HepG2 (cell line): ENCODE results near the gene GOLT1A. TPM values are rescaled to one million over a fixed set of nuclear protein-coding genes. Genes with fewer than 3 reads are reported as not detected.

Experiments
- CAMTA2 ChIP-seq: sonication (generic); formaldehyde crosslinking; IDR thresholded peaks from 2 replicates; pipeline ENCODE4 v1.4.0; 2020; ENCODE audit warnings: mild to moderate bottlenecking, missing genetic modification reagents, borderline replicate concordance
- HOXA7 ChIP-seq: sonication (generic); formaldehyde crosslinking; IDR thresholded peaks from 2 replicates; pipeline ENCODE4 v1.8.1; 2022; ENCODE audit warnings: mild to moderate bottlenecking, missing genetic modification reagents, moderate library complexity
- IRX3 ChIP-seq: sonication (generic); formaldehyde crosslinking; IDR thresholded peaks from 2 replicates; pipeline ENCODE4 v1.8.1; 2023; ENCODE audit warnings: mild to moderate bottlenecking, low read depth, missing genetic modification reagents, borderline replicate concordance
- NCOA2 ChIP-seq: sonication (generic); formaldehyde crosslinking; IDR thresholded peaks from 2 replicates; pipeline ENCODE4 v1.8.0; 2022; ENCODE audit warnings: inconsistent platforms
- NCOR1 ChIP-seq: fragments of 200-600 bp; sonication (generic); IDR thresholded peaks from 2 replicates; pipeline ENCODE4 v1.7.0; 2017; ENCODE audit warnings: antibody characterized with exemption, low read length, borderline replicate concordance
- ZNF224 ChIP-seq: sonication (generic); formaldehyde crosslinking; IDR thresholded peaks from 2 replicates; pipeline ENCODE4 v1.5.0; 2020; ENCODE audit warnings: mild to moderate bottlenecking, missing genetic modification reagents
- ZNF557 ChIP-seq: sonication (generic); formaldehyde crosslinking; IDR thresholded peaks from 2 replicates; pipeline ENCODE4 v1.4.0; 2020; ENCODE audit warnings: missing genetic modification reagents
- ZSCAN12 ChIP-seq: sonication (generic); formaldehyde crosslinking; IDR thresholded peaks from 2 replicates; pipeline ENCODE4 v1.9.0; 2021; ENCODE audit warnings: mild to moderate bottlenecking, missing genetic modification reagents
- ZSCAN30 ChIP-seq: sonication (generic); formaldehyde crosslinking; IDR thresholded peaks from 2 replicates; pipeline ENCODE4 v1.5.0; 2020; ENCODE audit warnings: mild to moderate bottlenecking, missing genetic modification reagents
- polyA plus RNA-seq, 8 experiments: library from polyadenylated mRNA; depleted of rRNA in 3 of 8; stranded (reverse) in 7 of 8; unstranded in 1 of 8; fragments of >200 nt; fragmentation: Illumina TruSeq in 4 of 8; extraction: Trizol in 4 of 8; gene quantifications; 2 replicates each; pipeline versions ENCODE4 v1.2.1 to v1.2.3, GENCODE V29; 2011 to 2016; ENCODE audit warnings: low read depth in 4 of 8, missing spikeins in 1 of 8, mixed read lengths in 1 of 8; ENCODE audit not compliant: insufficient read depth in 1 of 8
- total RNA-seq, 5 experiments: library from RNA; depleted of rRNA; stranded (reverse); fragments of >200 nt; fragmentation: Illumina TruSeq; extraction: Trizol; gene quantifications; 2 replicates each; pipeline ENCODE4 v1.2.3, GENCODE V29; 2016; ENCODE audit warnings: low read depth in 1 of 5
- TF ChIP-seq, protein P1 (sequence below): sonication (generic); formaldehyde crosslinking; IDR thresholded peaks from 2 replicates; pipeline ENCODE4 v1.5.1; 2020; ENCODE audit warnings: missing genetic modification reagents, mild to moderate bottlenecking, borderline replicate concordance
- TF ChIP-seq, protein P2 (sequence below): sonication (generic); formaldehyde crosslinking; IDR thresholded peaks from 2 replicates; pipeline ENCODE4 v1.4.0; 2020; ENCODE audit warnings: missing genetic modification reagents, mild to moderate bottlenecking, borderline replicate concordance
- TF ChIP-seq, protein P3 (sequence below): sonication (generic); formaldehyde crosslinking; IDR thresholded peaks from 2 replicates; pipeline ENCODE4 v1.4.0; 2020; ENCODE audit warnings: missing genetic modification reagents
- TF ChIP-seq, protein P4 (sequence below): sonication (generic); formaldehyde crosslinking; IDR thresholded peaks from 2 replicates; pipeline ENCODE4 v1.8.1; 2023; ENCODE audit warnings: mild to moderate bottlenecking, missing genetic modification reagents
- TF ChIP-seq, protein P5 (sequence below): sonication (generic); formaldehyde crosslinking; IDR thresholded peaks from 2 replicates; pipeline ENCODE4 v1.9.0; 2021; ENCODE audit warnings: mild to moderate bottlenecking, missing genetic modification reagents

GOLT1A gene
- total and polyA plus RNA-seq, 2 of the 13 experiments (the other 11 are each of a cell fraction or from before 2014, with no cell fraction given): 25.8 to 28.0 TPM

DNA sequence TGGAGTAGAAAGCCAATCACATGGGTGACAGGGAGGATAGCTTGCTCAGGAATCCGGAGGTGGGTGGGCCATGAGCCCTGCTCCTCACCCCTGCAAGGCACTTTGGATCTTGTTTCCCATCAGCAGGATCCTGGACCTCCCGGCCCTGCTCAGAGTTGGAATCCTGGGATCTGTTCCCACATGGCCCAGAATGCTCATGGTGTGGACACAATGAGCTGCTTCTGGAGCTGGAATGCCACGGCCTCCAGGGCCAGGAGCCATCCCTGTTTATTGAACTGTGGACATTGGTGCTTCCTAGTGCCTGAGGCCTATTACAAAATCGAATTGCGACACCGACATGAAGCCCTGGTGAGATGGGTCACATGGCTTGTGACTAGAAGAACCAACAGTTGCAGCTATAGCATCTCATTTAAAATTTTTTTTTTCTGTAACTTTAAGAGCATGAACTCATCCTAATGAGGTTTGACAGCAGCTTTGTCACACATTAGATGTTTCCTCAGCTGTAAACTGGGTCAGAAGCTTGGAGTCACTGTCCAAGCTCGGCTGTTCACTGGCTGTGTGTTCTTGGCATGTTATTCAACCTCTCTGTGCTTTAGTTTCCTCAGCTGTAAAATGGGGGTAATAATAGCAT lies 40.4 kb upstream of the GOLT1A start (continued):
- TF ChIP-seq, protein P1, sequence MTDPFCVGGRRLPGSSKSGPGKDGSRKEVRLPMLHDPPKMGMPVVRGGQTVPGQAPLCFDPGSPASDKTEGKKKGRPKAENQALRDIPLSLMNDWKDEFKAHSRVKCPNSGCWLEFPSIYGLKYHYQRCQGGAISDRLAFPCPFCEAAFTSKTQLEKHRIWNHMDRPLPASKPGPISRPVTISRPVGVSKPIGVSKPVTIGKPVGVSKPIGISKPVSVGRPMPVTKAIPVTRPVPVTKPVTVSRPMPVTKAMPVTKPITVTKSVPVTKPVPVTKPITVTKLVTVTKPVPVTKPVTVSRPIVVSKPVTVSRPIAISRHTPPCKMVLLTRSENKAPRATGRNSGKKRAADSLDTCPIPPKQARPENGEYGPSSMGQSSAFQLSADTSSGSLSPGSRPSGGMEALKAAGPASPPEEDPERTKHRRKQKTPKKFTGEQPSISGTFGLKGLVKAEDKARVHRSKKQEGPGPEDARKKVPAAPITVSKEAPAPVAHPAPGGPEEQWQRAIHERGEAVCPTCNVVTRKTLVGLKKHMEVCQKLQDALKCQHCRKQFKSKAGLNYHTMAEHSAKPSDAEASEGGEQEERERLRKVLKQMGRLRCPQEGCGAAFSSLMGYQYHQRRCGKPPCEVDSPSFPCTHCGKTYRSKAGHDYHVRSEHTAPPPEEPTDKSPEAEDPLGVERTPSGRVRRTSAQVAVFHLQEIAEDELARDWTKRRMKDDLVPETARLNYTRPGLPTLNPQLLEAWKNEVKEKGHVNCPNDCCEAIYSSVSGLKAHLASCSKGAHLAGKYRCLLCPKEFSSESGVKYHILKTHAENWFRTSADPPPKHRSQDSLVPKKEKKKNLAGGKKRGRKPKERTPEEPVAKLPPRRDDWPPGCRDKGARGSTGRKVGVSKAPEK (CRISPR knock-in tag): no peak
- no peak for TF ChIP-seq IRX3
- TF ChIP-seq, protein P2, sequence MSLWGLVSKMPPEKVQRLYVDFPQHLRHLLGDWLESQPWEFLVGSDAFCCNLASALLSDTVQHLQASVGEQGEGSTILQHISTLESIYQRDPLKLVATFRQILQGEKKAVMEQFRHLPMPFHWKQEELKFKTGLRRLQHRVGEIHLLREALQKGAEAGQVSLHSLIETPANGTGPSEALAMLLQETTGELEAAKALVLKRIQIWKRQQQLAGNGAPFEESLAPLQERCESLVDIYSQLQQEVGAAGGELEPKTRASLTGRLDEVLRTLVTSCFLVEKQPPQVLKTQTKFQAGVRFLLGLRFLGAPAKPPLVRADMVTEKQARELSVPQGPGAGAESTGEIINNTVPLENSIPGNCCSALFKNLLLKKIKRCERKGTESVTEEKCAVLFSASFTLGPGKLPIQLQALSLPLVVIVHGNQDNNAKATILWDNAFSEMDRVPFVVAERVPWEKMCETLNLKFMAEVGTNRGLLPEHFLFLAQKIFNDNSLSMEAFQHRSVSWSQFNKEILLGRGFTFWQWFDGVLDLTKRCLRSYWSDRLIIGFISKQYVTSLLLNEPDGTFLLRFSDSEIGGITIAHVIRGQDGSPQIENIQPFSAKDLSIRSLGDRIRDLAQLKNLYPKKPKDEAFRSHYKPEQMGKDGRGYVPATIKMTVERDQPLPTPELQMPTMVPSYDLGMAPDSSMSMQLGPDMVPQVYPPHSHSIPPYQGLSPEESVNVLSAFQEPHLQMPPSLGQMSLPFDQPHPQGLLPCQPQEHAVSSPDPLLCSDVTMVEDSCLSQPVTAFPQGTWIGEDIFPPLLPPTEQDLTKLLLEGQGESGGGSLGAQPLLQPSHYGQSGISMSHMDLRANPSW (CRISPR knock-in tag): no peak
- no peak for TF ChIP-seq HOXA7 (CRISPR knock-in tag)
- TF ChIP-seq ZNF557 (CRISPR knock-in tag): no peak
- peak; percentile 77 for TF ChIP-seq NCOA2
- peak; percentile 28; the same call in 1 of the 2 replicates for TF ChIP-seq CAMTA2 (CRISPR knock-in tag)
- peak; percentile 83; the same call in 1 of the 2 replicates for TF ChIP-seq NCOR1
- TF ChIP-seq, protein P3, sequence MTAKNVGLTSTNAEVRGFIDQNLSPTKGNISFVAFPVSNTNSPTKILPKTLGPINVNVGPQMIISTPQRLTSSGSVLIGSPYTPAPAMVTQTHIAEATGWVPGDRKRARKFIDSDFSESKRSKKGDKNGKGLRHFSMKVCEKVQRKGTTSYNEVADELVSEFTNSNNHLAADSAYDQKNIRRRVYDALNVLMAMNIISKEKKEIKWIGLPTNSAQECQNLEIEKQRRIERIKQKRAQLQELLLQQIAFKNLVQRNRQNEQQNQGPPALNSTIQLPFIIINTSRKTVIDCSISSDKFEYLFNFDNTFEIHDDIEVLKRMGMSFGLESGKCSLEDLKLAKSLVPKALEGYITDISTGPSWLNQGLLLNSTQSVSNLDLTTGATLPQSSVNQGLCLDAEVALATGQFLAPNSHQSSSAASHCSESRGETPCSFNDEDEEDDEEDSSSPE (CRISPR knock-in tag): peak; percentile 48; the same call in 1 of the 2 replicates
- TF ChIP-seq, protein P4, sequence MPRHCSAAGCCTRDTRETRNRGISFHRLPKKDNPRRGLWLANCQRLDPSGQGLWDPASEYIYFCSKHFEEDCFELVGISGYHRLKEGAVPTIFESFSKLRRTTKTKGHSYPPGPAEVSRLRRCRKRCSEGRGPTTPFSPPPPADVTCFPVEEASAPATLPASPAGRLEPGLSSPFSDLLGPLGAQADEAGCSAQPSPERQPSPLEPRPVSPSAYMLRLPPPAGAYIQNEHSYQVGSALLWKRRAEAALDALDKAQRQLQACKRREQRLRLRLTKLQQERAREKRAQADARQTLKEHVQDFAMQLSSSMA (CRISPR knock-in tag): no peak
- TF ChIP-seq ZNF224 (CRISPR knock-in tag): no peak
- TF ChIP-seq, protein P5, sequence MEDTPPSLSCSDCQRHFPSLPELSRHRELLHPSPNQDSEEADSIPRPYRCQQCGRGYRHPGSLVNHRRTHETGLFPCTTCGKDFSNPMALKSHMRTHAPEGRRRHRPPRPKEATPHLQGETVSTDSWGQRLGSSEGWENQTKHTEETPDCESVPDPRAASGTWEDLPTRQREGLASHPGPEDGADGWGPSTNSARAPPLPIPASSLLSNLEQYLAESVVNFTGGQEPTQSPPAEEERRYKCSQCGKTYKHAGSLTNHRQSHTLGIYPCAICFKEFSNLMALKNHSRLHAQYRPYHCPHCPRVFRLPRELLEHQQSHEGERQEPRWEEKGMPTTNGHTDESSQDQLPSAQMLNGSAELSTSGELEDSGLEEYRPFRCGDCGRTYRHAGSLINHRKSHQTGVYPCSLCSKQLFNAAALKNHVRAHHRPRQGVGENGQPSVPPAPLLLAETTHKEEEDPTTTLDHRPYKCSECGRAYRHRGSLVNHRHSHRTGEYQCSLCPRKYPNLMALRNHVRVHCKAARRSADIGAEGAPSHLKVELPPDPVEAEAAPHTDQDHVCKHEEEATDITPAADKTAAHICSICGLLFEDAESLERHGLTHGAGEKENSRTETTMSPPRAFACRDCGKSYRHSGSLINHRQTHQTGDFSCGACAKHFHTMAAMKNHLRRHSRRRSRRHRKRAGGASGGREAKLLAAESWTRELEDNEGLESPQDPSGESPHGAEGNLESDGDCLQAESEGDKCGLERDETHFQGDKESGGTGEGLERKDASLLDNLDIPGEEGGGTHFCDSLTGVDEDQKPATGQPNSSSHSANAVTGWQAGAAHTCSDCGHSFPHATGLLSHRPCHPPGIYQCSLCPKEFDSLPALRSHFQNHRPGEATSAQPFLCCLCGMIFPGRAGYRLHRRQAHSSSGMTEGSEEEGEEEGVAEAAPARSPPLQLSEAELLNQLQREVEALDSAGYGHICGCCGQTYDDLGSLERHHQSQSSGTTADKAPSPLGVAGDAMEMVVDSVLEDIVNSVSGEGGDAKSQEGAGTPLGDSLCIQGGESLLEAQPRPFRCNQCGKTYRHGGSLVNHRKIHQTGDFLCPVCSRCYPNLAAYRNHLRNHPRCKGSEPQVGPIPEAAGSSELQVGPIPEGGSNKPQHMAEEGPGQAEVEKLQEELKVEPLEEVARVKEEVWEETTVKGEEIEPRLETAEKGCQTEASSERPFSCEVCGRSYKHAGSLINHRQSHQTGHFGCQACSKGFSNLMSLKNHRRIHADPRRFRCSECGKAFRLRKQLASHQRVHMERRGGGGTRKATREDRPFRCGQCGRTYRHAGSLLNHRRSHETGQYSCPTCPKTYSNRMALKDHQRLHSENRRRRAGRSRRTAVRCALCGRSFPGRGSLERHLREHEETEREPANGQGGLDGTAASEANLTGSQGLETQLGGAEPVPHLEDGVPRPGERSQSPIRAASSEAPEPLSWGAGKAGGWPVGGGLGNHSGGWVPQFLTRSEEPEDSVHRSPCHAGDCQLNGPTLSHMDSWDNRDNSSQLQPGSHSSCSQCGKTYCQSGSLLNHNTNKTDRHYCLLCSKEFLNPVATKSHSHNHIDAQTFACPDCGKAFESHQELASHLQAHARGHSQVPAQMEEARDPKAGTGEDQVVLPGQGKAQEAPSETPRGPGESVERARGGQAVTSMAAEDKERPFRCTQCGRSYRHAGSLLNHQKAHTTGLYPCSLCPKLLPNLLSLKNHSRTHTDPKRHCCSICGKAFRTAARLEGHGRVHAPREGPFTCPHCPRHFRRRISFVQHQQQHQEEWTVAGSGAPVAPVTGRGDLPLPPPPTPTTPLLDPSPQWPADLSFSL: no peak
- TF ChIP-seq ZSCAN30 (CRISPR knock-in tag): peak; percentile 53; the same call in 1 of the 2 replicates
- TF ChIP-seq ZSCAN12 (CRISPR knock-in tag): no peak
